Stimulated activated CD8-positive, alpha-beta memory T cell treated with anti-CD3 and anti-CD28 coated beads, Interleukin-4, amount 100 ng/mL, for 4 hours (primary cell): ENCODE data around the gene KIR3DL1.
"Not testable (repeated sequence)": the region's sequence is repeated elsewhere in the genome, so short reads cannot be mapped to it uniquely, and the experiment has no call there.

Experiments used
- DNase-seq, 2 donors: peaks; one replicate each; pipeline ENCODE4 v3.0.0-alpha.2; 2020; ENCODE audit warnings: low read depth in 2 of 2, low spot score in 1 of 2

KIR3DL1 gene

GRCh38 chr19:54816251-54816650 lies at the start of gene KIR3DL1:
Gene KIR3DL1, plus strand, starts transcription at chr19:54816468.
- not testable (repeated sequence) for DNase-seq

- DNase-seq: not testable (repeated sequence)
These were observed 46.6 kb upstream of the KIR3DL1 start, which contains the start of gene KIR2DL1 for GRCh38 chr19:54769646-54770045. Gene KIR2DL1, plus strand, starts transcription at chr19:54769793. Its CDS starts 58 bp downstream, at chr19:54769851.

- not testable (repeated sequence) for DNase-seq
These were observed 45.8 kb upstream of the KIR3DL1 start for GRCh38 chr19:54770511-54770910.

- DNase-seq: peak in 1 of 2 donors; percentile 7
These were observed 45.0 kb upstream of the KIR3DL1 start for GRCh38 chr19:54771018-54771960.

GRCh38 chr19:54772666-54773065 lies 43.6 kb upstream of the KIR3DL1 start:
- not testable (repeated sequence) for DNase-seq

- not testable (repeated sequence) for DNase-seq
These were observed 41.0 kb upstream of the KIR3DL1 start for GRCh38 chr19:54775095-54775815.

GRCh38 chr19:54775830-54776229 lies 40.4 kb upstream of the KIR3DL1 start:
- not testable (repeated sequence) for DNase-seq

GRCh38 chr19:54777851-54778250 lies 38.4 kb upstream of the KIR3DL1 start:
- not testable (repeated sequence) for DNase-seq

GRCh38 chr19:54778896-54779295 lies 37.4 kb upstream of the KIR3DL1 start:
- DNase-seq: not testable (repeated sequence)

GRCh38 chr19:54782916-54783315 lies 33.4 kb upstream of the KIR3DL1 start:
- DNase-seq: not testable (repeated sequence)

- DNase-seq: not testable (repeated sequence)
These were observed 30.1 kb upstream of the KIR3DL1 start for GRCh38 chr19:54786091-54786723.

- not testable (repeated sequence) for DNase-seq
These were observed 28.1 kb upstream of the KIR3DL1 start for GRCh38 chr19:54788154-54788553.

GRCh38 chr19:54790711-54791110 lies 25.6 kb upstream of the KIR3DL1 start:
- DNase-seq: no peak

GRCh38 chr19:54791476-54791875 lies 24.8 kb upstream of the KIR3DL1 start:
- no peak for DNase-seq

GRCh38 chr19:54792814-54793213 lies 23.5 kb upstream of the KIR3DL1 start:
- no peak for DNase-seq

GRCh38 chr19:54795758-54796157 lies 20.5 kb upstream of the KIR3DL1 start:
- no peak for DNase-seq

GRCh38 chr19:54803410-54803809 lies 12.9 kb upstream of the KIR3DL1 start, which contains the start of gene KIR2DL4:
Gene KIR2DL4, plus strand, starts transcription at chr19:54803610. Its CDS starts 42 bp downstream, at chr19:54803652.
- DNase-seq: peak in 1 of 2 donors; percentile 18

- DNase-seq: no peak
These were observed 12.2 kb upstream of the KIR3DL1 start for GRCh38 chr19:54804101-54804500.

GRCh38 chr19:54804571-54804970 lies 11.7 kb upstream of the KIR3DL1 start:
- DNase-seq: no peak

GRCh38 chr19:54805665-54806515 lies 10.4 kb upstream of the KIR3DL1 start:
- no peak for DNase-seq
